Measurements from ENCODE around the gene ATF6B. TPM values are rescaled to one million over a fixed set of nuclear protein-coding genes. Genes with fewer than 3 reads are reported as not detected.

ATF6B gene
- total and polyA plus RNA-seq, 2 of the 13 experiments (the other 11 are each of a cell fraction or from before 2014, with no cell fraction given) = 18.1 to 44.0 TPM

DNA sequence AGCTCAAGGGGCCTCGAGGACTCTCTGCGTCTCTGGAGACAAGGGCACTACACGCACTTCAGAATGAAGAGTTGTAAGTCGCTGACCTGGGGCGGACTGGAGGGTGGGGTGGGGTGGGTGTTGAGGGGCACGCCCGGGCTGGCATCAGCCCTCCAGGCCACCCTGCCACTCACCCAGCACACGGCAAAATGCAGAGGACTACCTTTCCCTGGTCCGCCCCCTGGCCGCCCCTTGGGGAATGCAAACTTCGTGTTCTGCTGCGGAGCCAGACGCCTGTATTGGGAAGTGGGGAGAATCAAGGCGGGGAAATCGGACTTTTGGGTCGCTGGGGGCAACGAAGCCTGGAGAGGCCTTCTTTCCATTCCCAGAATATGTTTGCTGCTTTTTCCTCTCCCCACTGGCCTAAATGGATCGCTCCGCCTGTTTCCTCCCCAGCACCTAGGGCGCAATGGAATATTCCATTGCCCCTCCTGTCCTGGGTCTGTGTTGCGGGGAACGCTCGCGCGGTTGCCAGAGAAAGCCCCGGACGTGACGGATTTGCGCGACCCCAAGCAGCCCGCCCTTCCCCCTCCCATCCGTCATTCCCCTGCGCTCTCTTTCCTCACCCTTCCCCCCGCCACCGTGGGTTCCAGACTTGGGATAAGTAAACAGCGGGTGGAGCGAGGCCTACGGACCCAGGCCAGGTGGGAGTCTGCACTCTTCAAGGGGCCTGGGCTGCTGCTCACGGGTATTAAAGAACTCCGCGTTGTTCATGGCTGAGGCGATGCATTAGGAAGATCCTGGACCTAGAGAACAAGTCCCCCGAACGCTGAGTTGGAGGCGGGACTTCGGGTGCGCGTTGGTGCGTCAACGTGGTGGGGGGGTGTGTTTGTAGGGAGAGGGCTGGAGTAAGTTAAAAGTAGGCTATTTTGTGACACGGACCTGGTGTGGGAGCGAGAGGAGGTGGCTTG is 25.8 kb upstream of the ATF6B start, which contains the start of gene PPT2 (continued):
- TF ChIP-seq, protein P1, sequence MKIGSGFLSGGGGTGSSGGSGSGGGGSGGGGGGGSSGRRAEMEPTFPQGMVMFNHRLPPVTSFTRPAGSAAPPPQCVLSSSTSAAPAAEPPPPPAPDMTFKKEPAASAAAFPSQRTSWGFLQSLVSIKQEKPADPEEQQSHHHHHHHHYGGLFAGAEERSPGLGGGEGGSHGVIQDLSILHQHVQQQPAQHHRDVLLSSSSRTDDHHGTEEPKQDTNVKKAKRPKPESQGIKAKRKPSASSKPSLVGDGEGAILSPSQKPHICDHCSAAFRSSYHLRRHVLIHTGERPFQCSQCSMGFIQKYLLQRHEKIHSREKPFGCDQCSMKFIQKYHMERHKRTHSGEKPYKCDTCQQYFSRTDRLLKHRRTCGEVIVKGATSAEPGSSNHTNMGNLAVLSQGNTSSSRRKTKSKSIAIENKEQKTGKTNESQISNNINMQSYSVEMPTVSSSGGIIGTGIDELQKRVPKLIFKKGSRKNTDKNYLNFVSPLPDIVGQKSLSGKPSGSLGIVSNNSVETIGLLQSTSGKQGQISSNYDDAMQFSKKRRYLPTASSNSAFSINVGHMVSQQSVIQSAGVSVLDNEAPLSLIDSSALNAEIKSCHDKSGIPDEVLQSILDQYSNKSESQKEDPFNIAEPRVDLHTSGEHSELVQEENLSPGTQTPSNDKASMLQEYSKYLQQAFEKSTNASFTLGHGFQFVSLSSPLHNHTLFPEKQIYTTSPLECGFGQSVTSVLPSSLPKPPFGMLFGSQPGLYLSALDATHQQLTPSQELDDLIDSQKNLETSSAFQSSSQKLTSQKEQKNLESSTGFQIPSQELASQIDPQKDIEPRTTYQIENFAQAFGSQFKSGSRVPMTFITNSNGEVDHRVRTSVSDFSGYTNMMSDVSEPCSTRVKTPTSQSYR (CRISPR knock-in tag; IDR thresholded peaks at IDR 0.05; ENCODE audit: borderline replicate concordance) = peak; percentile 100
- TF ChIP-seq, protein P2, sequence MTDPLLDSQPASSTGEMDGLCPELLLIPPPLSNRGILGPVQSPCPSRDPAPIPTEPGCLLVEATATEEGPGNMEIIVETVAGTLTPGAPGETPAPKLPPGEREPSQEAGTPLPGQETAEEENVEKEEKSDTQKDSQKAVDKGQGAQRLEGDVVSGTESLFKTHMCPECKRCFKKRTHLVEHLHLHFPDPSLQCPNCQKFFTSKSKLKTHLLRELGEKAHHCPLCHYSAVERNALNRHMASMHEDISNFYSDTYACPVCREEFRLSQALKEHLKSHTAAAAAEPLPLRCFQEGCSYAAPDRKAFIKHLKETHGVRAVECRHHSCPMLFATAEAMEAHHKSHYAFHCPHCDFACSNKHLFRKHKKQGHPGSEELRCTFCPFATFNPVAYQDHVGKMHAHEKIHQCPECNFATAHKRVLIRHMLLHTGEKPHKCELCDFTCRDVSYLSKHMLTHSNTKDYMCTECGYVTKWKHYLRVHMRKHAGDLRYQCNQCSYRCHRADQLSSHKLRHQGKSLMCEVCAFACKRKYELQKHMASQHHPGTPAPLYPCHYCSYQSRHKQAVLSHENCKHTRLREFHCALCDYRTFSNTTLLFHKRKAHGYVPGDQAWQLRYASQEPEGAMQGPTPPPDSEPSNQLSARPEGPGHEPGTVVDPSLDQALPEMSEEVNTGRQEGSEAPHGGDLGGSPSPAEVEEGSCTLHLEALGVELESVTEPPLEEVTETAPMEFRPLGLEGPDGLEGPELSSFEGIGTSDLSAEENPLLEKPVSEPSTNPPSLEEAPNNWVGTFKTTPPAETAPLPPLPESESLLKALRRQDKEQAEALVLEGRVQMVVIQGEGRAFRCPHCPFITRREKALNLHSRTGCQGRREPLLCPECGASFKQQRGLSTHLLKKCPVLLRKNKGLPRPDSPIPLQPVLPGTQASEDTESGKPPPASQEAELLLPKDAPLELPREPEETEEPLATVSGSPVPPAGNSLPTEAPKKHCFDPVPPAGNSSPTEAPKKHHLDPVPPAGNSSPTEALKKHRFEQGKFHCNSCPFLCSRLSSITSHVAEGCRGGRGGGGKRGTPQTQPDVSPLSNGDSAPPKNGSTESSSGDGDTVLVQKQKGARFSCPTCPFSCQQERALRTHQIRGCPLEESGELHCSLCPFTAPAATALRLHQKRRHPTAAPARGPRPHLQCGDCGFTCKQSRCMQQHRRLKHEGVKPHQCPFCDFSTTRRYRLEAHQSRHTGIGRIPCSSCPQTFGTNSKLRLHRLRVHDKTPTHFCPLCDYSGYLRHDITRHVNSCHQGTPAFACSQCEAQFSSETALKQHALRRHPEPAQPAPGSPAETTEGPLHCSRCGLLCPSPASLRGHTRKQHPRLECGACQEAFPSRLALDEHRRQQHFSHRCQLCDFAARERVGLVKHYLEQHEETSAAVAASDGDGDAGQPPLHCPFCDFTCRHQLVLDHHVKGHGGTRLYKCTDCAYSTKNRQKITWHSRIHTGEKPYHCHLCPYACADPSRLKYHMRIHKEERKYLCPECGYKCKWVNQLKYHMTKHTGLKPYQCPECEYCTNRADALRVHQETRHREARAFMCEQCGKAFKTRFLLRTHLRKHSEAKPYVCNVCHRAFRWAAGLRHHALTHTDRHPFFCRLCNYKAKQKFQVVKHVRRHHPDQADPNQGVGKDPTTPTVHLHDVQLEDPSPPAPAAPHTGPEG (CRISPR knock-in tag; IDR thresholded peaks at IDR 0.05) = peak; percentile 90
- TF ChIP-seq TOPORS (CRISPR knock-in tag; IDR thresholded peaks at IDR 0.05) (peak; percentile 71; the same call in 1 of the 2 replicates), ASH2L (IDR thresholded peaks at IDR 0.05; ENCODE audit: insufficient read length, low read depth, low read length) (peak; percentile 83), PCBP1 (IDR thresholded peaks at IDR 0.05; ENCODE audit: borderline replicate concordance, low read depth, low read length) (peak; percentile 90), POLR2A (IDR thresholded peaks at IDR 0.05; ENCODE audit: insufficient read depth in 1 of 2, low read depth in 2 of 2, low read length in 2 of 2) (peak; percentile 68 to 74), HOXD1 (CRISPR knock-in tag; IDR thresholded peaks at IDR 0.05) (peak; percentile 73), KAT7 (CRISPR knock-in tag; IDR thresholded peaks at IDR 0.05; ENCODE audit: borderline replicate concordance) (no peak; the same call in 1 of the 2 replicates), FOXA3 (CRISPR knock-in tag; IDR thresholded peaks at IDR 0.05) (peak; percentile 88), ZNF569 (CRISPR knock-in tag; IDR thresholded peaks at IDR 0.05; ENCODE audit: borderline replicate concordance) (no peak), MYNN (CRISPR knock-in tag; IDR thresholded peaks at IDR 0.05; ENCODE audit: low read depth) (peak; percentile 60; the same call in 1 of the 2 replicates), ESRRA (CRISPR knock-in tag; IDR thresholded peaks at IDR 0.05; ENCODE audit: low read depth) (peak; percentile 46; the same call in 1 of the 2 replicates)
- TF ChIP-seq, protein P3, sequence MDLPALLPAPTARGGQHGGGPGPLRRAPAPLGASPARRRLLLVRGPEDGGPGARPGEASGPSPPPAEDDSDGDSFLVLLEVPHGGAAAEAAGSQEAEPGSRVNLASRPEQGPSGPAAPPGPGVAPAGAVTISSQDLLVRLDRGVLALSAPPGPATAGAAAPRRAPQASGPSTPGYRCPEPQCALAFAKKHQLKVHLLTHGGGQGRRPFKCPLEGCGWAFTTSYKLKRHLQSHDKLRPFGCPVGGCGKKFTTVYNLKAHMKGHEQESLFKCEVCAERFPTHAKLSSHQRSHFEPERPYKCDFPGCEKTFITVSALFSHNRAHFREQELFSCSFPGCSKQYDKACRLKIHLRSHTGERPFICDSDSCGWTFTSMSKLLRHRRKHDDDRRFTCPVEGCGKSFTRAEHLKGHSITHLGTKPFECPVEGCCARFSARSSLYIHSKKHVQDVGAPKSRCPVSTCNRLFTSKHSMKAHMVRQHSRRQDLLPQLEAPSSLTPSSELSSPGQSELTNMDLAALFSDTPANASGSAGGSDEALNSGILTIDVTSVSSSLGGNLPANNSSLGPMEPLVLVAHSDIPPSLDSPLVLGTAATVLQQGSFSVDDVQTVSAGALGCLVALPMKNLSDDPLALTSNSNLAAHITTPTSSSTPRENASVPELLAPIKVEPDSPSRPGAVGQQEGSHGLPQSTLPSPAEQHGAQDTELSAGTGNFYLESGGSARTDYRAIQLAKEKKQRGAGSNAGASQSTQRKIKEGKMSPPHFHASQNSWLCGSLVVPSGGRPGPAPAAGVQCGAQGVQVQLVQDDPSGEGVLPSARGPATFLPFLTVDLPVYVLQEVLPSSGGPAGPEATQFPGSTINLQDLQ (CRISPR knock-in tag; IDR thresholded peaks at IDR 0.05) = no peak
- TF ChIP-seq, protein P4, sequence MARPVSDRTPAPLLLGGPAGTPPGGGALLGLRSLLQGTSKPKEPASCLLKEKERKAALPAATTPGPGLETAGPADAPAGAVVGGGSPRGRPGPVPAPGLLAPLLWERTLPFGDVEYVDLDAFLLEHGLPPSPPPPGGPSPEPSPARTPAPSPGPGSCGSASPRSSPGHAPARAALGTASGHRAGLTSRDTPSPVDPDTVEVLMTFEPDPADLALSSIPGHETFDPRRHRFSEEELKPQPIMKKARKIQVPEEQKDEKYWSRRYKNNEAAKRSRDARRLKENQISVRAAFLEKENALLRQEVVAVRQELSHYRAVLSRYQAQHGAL (CRISPR knock-in tag; IDR thresholded peaks at IDR 0.05; ENCODE audit: not compliant biosample characterization) = no peak

Data from HepG2 (cell line).